ENCODE measurements around the gene PLXNB1.

The PLXNB1 gene

DNA sequence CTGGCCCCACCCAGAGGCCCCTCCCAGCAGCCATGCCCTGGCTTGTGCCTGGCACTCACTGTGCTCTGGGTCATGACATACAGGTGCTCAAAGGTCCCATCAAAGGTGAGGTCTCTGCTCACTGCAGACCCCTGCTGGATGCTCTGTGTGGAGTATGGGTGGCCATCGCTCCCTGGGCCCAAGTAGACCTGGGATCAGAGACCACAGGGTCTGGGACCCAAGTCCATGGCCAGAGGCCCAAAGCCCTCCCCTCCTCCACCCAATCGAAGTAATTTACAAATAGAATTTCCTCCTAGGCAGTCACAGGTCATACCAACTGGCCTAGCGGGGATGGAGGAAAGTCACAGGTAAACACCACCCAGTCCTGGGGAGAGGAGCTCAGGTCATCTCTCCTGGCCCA lies 7.6 kb downstream of the PLXNB1 start:
- H3K27ac ChIP-seq, result no peak overlapping the region
- TF ChIP-seq CTCF (conservative IDR thresholded peaks at IDR 0.05), result peak; percentile 32

DNA sequence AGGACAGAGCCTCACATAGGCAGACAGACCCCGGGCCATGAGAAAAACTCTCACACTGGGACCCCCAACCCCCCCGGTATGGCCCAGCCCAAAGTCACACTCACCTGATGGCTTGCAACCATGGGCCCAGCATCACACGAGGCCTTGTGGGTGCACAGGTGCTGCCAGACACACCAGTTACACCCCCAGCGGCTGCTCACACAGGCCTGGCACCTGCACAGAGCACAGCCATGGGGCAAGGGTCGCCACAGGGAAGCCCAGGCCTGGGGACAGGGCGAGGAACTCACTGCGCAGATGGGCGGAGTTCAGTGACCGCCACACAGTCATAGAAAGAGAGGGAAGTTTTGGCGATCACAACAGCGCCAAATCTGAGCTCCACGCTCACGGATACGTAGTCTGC lies 9.3 kb downstream of the PLXNB1 start:
- TF ChIP-seq CTCF (conservative IDR thresholded peaks at IDR 0.05), result no peak
- H3K27ac ChIP-seq, result no peak overlapping the region

GRCh38 chr3:48419597-48419996 lies 10.3 kb downstream of the PLXNB1 start:
- H3K27ac ChIP-seq, result no peak overlapping the region
- TF ChIP-seq CTCF (conservative IDR thresholded peaks at IDR 0.05), result no peak

DNA sequence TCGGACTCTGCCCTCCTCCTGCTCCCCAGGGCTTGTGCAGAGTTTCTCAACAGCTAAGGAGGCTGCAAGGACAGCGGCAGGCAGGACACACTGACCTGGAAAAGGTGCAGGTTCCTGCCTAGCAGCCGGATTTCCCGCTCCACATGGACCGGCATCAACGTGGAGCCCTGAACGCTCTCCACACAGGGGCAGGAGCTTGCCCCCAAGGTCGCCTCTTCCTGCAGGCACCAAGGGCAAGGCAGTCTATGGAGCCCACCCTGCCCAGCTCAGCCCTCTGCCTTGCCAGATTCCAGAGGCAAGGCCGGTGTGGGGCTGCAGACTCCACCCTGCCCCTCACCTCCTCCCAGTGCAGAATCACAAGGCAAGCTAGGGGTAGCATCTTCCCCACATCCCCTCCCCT lies 10.7 kb downstream of the PLXNB1 start:
- H3K27ac ChIP-seq, result no peak overlapping the region
- TF ChIP-seq CTCF (conservative IDR thresholded peaks at IDR 0.05), result no peak

- no peak for TF ChIP-seq CTCF (conservative IDR thresholded peaks at IDR 0.05)
- no peak overlapping the region for H3K27ac ChIP-seq
Observed at GRCh38 chr3:48418651-48419050, 11.2 kb downstream of the PLXNB1 start.

DNA sequence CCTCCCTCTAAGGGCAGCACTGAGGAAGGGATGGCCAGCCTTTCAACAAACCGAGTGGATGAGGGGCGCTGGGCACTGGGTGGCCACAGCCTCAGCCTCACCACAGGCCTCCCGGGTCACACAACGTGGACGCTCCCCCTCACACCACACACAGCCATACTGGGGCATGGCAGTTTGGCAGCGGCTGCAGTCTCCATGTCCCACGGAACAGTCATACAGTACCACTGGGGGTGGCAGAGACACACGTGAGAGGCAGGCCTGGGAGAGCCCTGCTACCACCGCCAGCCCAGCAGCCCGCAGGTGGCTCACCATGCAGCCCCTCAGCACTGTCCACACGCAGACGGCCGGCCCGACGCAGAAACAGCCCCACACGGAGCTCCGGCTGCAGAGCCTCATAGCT lies 11.7 kb downstream of the PLXNB1 start:
- H3K27ac ChIP-seq, result no peak overlapping the region
- TF ChIP-seq CTCF (conservative IDR thresholded peaks at IDR 0.05), result no peak

GRCh38 chr3:48417529-48418108 lies 12.3 kb downstream of the PLXNB1 start:
- no peak for TF ChIP-seq CTCF (conservative IDR thresholded peaks at IDR 0.05)
- H3K27ac ChIP-seq, result no peak overlapping the region

Measured in VCaP (cell line).